Measurements from ENCODE around the gene TMSB10. TPM values are rescaled to one million over a fixed set of nuclear protein-coding genes. Genes with fewer than 3 reads are reported as not detected.
A peak's percentile ranks its signal among the peaks of the same experiment; 100 is the strongest.
"Not testable (repeated sequence)": the region's sequence is repeated elsewhere in the genome, so short reads cannot be mapped to it uniquely, and the experiment has no call there.

TMSB10 gene
- total and polyA plus RNA-seq, 10 donors = 1,416 to 3,827 (median 2,602) TPM

GRCh38 chr2:84870306-84870705 is 35.1 kb upstream of the TMSB10 start:
- no peak overlapping the region for H3K27ac ChIP-seq
- DNase-seq = no peak
- H3K4me1 ChIP-seq = peaks cover 0 to 7% (median under 1%) of the 10 kb centered on the region in 6 donors
- peak in 1 of 11 experiments; percentile 16 for TF ChIP-seq CTCF (IDR thresholded peaks at IDR 0.05 in 8 of 11, conservative IDR thresholded peaks at IDR 0.05 in 3 of 11)
- no peak for TF ChIP-seq POLR2AphosphoS5 (IDR thresholded peaks at IDR 0.05)
- no peaks in the 10 kb centered on the region for H3K9me3 ChIP-seq
- no peaks in the 10 kb centered on the region for H3K27me3 ChIP-seq (replicated peaks in 1 of 7)
- H3K36me3 ChIP-seq = no peaks in the 10 kb centered on the region
- no peak overlapping the region for H3K4me3 ChIP-seq
- intact Hi-C loops (cut with DNase I; ENCODE audit: low total_unique reads) = no loop called here
- 70 to 90% (median 84%) methylated on average over 7 to 11 of the region's 11 CpGs for WGBS, 5 donors

- H3K9me3 ChIP-seq; intact Hi-C loops (cut with DNase I; ENCODE audit: low total_unique reads); DNase-seq; H3K27me3 ChIP-seq (replicated peaks in 1 of 7); H3K27ac ChIP-seq; H3K4me3 ChIP-seq; H3K36me3 ChIP-seq; H3K4me1 ChIP-seq: not testable (repeated sequence)
- 87 to 98% (median 95%) methylated on average over 9 of the region's 9 CpGs for WGBS, 5 donors
Measured at GRCh38 chr2:84872691-84873090, 32.8 kb upstream of the TMSB10 start.

GRCh38 chr2:84873350-84873749 is 32.1 kb upstream of the TMSB10 start:
- TF ChIP-seq POLR2AphosphoS5 (IDR thresholded peaks at IDR 0.05) (no peak), POLR2A (IDR thresholded peaks at IDR 0.05) (no peak), CTCF (IDR thresholded peaks at IDR 0.05 in 8 of 11, conservative IDR thresholded peaks at IDR 0.05 in 3 of 11) (no peak)
- no peak for DNase-seq
- 81 to 84% (median 82%) methylated on average over 5 of the region's 5 CpGs for WGBS, 5 donors
- Histone ChIP-seq H3K4me1 (peaks cover 0 to 4% (median 0%) of the 10 kb centered on the region in 6 donors), H3K27ac (no peak overlapping the region), H3K36me3 (no peaks in the 10 kb centered on the region), H3K4me3 (no peak overlapping the region), H3K9me3 (no peaks in the 10 kb centered on the region), H3K27me3 (replicated peaks in 1 of 7) (peaks cover 0 to 4% (median 0%) of the 10 kb centered on the region in 7 donors)
- intact Hi-C loops (cut with DNase I; ENCODE audit: low total_unique reads) = no loop called here

GRCh38 chr2:84874381-84875212 is 30.9 kb upstream of the TMSB10 start:
- H3K4me1 ChIP-seq = peaks cover 0 to 17% (median 5%) of the 10 kb centered on the region in 6 donors
- H3K9me3 ChIP-seq = no peaks in the 10 kb centered on the region
- no peak for DNase-seq
- TF ChIP-seq CTCF (IDR thresholded peaks at IDR 0.05 in 8 of 11, conservative IDR thresholded peaks at IDR 0.05 in 3 of 11) = no peak
- TF ChIP-seq POLR2A (IDR thresholded peaks at IDR 0.05) = no peak
- TF ChIP-seq POLR2AphosphoS5 (IDR thresholded peaks at IDR 0.05) = no peak
- no peak overlapping the region for H3K4me3 ChIP-seq
- intact Hi-C loops (cut with DNase I; ENCODE audit: low total_unique reads) = no loop called here
- peak overlapping the region in 3 of 8 donors; percentile 5 to 42 (median 21) for H3K27ac ChIP-seq
- WGBS, 5 donors = 69 to 83% (median 80%) methylated on average over 6 to 7 of the region's 7 CpGs
- H3K27me3 ChIP-seq (replicated peaks in 1 of 7) = peaks cover 0 to 15% (median 3%) of the 10 kb centered on the region in 7 donors
- no peaks in the 10 kb centered on the region for H3K36me3 ChIP-seq
